HG03442 (cell line): ENCODE results near the gene CDH23.

Experiments used
- ATAC-seq: cut with Tn5 transposase; IDR thresholded peaks from one replicate; pipeline ENCODE4 v1.9.1; 2021; ENCODE audit warnings: mild to moderate bottlenecking, moderate library complexity; ENCODE audit not compliant: unreplicated experiment

Gene CDH23

DNA sequence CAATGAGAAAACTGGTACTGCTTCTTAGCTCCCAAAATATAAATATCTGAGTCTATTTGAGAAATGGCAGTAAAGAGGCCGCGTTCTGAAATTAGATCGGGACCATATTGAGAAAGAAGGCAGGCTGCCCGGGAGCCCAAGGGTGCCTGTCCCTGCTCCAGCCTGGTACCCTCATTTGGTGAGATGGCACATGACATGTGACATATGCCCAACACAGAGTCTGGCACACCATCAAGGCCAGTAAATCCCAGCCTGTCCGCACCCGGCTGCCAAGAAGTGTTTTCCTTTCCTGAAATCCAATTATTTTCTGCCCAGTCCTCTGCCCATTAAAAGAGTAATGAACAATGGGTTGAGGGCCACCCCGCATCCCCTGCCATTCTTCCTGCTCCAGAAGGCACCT lies 66.4 kb downstream of the CDH23 start:
- no peak for ATAC-seq

DNA sequence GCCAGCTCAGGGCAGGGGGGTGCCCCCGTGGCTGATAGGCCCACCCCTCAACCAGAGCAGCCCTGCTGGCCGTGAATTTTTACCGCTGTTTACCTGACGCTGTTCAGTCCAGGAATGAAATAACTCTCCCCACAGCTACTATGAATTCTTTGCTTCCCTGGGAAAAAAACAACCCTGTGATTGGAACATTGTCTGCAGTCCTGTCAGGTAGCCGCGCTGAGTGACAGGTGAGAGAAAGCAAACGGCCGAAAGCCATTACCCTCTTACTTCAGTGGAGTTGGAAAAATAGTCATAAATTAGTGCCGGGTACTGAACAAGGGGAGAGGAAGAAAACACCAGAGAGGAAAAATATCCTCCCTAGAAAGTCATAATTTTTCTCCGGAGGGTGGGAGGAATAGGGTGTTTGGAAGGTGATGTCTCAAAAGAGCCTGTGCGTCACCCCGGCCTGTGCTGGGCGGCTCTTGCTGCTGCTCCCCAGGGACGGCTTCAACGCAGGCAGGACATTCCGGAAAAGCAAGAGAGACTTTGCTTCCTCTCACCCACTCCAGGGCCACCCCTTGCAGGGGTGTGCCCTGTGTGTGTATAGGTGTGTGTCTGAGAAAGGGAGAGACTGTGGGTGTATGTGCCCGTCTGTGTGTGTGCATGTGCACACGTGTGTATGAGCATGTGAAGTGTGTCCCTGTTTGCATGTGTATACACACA lies 69.0 kb downstream of the CDH23 start:
- no peak for ATAC-seq

DNA sequence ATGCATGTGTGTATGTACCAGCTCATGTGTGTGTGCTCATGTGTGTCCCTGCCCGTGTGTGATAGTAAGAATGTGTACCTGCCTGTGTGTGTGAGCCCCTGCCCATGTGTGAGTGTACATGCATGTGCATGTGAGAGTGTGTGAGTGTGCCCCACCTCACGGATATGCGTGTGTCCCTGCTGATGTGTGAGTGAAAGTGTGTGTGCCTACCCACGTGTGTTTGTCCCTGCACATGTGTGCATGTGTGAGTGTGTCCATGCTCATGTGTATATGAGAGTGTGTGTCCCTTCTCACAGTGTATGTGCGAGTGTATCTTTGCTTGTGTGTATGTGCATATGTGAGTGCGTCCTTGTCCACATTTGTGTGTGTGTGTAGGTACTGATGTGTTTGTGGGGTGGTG lies 69.6 kb downstream of the CDH23 start:
- no peak for ATAC-seq

DNA sequence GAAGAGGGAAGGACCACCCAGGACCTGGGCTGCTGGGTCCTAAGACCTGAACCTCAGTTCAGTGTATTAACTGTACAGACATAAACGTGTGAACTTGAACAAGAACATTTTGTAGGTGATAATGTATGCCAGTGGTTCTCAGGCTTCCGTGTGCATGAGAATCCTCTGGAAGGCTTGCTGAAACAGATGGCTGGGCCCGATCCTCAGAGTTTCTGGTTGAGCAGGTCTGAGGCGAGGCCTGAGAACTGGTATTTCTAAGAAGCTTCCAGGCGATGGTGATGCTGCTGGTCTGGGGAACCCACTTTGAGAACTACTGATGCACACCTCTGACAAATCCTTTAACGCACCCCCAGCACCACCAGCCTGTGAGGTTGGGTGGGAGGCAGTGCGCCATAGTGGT lies 70.4 kb downstream of the CDH23 start:
- ATAC-seq = no peak

DNA sequence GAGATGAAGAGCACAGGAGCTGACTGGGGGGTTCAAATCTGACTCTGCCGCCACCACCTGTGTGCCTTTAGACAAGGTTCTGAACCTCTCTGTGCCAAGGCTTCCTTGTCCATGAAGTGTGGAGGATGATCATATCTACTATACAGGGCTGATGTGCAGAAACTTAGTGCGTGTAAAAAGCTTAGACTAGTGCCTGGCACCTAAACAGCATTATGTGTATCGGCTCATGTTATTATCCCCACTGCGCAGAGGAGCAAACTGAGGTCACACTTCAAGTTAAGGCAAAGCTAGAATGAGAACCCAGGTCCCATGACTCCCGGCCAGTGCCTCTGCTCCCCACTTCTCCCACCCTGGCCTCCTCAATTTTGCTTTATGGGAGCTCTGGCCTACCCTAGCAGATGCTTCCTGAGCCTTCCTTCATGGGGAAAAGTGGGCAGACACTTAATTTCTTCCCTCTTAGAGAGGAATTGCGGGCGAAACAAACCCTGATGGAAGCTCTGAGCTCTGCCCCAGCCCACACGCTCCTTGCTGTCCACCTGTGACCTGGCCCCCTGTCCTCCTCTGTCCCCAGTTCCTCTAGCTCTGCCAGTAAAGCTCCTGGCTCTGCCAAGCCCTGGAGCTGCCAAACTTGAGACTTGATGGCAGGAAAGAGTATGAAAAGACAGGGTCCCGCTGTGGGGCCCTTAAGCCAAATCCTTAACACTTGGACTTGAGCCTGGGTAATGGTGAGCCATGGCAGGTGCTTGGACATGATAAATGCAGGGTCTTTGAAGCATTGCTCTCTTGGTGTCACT lies 71.0 kb downstream of the CDH23 start:
- ATAC-seq = no peak

DNA sequence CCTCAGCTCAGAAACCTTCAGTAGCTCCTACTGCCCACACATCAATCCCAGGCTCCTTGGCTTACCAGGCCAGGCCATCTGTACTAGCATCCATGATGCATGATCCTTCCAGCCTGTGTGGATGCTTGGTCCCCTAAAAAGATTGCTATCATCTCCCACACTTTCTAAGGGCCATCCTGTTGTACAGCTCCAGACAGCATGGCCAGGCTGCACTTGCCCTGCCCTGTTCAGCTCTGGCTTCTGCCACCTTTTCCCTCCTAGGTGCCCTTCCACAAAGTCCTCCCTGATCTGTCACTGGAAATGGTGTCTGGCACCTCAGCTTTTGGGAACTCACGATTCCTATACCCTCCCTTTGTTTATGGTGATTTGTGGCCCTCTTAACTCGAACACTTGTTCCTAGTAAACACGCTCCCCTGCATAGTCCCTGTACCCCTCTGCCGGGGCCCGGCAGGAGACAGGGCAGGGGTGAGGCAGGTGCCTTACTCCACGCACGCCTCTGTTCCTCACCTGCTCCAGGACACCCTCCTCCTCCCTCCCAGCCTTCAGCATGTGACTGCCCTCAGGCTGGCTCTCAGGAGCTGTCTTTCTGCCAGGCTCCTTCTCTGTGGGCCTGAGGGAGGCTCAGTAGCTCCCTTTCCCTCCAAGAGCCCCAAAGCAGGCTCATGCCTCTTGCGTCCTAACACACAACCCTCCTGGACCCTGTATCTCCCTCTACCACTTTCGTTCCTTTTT lies 71.8 kb downstream of the CDH23 start:
- ATAC-seq = no peak

DNA sequence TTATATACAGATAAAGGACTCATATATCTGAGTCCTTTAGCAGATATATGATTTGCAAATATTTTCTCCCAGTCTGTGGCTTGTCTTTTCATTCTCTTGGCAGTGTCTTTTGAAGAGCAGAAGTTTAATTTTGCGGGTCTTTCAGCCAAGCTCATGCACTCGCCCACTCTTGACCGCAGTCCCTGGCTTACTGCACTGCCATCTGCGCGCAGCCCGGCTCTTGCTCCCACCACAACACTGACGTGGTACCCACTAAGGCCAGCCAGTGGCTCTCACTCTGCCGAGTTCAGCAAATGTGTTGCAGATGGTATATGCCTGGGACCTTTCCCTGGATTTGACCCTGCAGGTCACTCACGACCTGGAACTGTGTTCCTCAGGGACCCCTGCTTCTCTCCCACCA lies 74.3 kb downstream of the CDH23 start:
- ATAC-seq = no peak

DNA sequence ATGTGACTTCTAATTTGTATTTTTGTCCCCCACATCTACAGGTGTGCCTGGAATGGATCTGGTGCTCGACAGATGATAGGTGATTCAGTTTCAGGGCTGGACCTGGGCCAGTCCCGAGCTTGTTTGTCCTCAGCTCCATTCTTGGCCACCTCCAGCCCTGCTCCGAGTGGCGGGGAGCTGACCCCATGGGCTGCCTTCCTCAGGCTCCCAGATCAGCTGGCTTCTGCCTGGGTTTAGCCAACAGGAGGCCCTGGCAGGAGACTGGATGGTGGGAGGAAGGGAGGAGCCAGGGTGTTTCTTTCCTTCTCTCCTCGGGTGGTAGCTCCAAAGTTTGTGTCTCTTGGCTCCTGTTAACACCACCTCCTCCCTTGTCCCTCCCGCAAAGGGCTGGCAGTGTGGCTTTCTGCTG lies 75.2 kb downstream of the CDH23 start:
- no peak for ATAC-seq

DNA sequence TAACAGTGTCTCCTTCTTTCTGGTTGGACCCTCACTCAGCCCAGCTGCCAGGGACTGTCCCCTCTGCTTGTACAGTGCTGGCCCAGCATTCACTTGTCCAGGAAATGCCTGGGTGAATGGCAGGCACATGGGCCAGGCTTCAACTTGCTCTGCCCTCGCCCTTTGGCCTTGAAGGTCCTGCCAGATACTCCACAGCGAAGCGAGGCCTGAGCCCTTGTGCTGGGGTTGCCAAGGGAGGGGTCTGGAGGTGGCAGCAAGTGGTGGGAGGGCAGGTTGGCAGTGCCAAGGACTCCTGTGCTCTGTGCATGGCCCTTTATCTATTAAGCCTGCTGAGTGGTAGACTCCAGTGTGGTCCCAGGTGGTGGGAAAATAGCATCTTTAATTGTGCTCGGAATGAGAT lies 75.7 kb downstream of the CDH23 start:
- no peak for ATAC-seq

DNA sequence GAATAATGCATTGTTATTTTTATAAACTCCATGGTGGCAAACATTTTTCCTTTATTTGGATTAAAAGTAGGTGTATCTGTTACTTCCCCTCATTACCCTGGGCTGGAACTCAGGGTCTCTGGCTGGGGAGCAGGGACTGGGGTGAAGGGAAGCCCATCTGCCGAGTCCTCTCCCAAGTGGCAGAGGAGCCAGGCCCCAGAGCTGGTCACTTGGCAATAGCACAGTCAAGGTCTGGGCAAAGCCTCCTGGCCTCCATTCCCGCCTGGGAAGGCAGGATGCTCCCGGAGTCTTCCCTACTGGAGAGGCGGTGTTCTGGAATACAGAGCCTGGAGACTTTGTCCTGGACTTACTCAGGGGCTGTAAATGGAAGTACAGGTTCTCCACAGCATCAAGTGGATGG lies 76.2 kb downstream of the CDH23 start:
- no peak for ATAC-seq

DNA sequence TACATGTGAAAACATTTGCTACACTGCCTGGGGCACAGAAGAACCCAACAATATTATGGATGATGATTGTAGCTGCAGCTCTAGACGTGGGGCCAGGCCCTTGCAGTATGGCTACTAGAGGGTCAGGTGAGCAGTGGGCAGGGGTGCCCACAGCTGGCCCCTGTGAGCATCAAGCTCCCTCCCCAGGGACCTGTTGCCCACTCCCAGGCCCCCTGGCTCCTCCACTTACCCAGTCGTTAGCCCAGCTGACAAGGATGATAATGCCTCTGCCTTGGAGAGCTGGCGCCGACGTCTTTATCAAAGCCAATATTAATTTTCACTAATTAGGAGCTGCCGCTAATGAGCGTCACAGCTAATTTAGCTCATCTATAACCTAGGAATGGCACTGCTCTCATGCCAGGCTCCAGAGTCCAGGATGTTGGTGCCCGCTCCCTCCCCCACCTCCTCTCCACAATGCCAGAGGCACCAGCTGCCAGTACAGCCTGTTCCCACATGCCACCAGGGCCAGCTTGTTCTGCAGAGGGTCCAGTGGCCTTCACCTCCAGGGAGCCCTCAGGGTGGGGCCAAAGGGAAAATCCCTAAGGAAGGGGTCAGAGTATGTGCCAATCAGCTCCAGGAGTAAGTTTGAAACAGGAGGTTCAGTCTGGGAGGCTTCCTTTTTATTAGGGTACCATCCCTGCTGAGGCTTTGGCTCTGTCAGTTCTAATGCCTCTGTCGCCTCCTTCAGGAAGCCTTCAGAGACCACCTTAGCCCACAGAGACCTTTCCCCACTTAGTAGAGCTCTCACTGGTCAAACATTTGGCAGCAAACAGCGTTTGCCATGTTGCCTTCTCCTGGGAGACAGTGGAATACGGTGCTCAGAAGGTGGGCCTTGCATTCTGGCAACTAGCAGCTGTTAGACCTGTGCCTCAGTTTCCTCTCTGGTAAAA lies 77.2 kb downstream of the CDH23 start:
- no peak for ATAC-seq

DNA sequence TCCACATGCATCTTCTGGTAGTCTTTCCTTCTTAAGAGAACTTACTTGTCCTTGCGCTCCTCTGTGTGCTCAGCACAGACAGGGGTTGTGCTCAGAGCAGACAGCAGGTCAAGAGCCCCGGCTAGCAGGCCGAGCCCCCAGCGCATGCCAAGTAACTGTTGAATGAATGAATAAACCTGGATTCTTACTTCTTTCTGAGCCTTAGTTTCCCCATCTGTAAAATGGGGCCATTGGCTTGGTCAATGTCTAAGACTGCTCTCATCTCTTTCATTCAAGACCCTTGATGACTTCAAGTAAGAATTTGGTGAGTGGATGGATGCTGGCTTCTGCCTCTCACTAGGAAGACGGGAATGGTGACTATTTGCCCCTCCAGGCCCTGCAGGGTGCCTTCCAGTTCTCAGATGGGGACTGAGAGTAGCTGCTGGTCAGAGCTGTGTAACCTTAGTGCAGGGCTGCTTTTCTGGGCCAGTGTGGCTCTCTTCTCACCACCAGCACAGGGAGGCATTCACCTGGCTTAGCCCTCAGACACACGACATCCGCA lies 78.1 kb downstream of the CDH23 start:
- ATAC-seq = no peak

DNA sequence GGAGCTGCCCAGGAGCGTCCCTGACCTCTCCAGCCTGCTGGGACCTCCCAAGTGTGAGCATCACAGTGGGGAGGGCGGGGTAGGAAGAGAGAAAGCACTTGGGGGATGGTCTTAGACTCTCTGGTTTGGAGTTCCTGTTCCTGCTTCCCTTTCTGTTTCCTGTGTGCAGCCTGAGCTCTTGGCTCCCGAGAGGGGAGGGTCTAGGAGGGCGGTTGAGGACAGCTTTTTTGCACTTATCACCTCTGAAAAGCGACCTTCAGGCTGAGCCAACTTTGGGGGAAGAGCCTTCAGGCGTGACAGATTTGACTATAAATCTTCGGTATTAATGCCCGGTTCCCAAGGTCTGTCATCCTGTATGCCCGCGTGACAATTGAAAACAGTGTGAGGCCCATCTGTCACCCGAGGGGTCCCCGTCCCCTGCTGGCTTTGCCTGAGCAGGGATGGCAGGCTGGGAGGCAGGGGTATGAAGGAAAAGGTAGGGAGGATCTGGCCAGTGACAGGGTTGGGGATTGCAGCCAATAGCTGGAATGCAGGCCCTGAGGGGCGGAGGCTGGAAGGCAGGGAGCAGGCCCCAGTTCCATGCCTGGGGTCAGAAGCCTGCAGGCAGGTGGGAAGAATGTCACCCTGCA lies 78.6 kb downstream of the CDH23 start:
- no peak for ATAC-seq

DNA sequence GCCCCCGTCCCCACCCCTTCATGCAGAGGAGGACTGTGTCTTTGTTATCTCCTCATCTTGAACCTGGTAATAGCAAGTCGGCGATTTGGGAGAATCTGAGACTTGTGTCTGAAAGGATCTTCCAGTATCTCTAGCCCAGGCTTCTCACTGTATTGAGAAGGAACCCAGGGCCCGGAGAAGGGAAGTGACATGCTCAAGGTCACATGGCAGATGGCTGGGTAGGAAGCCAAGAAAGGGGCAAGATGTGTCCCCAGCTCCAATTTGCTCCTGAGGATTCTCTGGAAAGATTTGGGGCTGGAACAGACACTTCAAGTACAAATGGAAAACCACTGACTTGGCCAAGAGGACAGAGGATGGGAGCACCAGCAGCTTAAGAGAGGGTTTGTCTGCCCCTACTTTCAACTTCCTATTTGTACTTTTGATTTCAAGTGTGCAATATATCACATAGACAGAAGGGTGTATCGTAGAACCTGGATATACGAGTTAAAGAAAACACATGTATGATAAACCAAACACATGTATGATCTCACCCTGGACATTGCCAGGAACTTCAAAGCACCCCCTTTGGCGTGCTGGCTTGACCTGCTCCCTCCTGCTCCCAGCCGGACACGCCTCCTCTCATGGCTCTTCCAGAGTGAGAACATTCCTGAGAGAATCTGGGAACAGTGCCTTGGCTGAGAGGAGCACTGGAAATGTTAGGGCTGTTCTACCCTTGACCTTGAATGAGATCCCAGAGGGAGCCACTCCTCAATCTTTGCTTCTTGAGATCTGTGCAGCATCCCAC lies 79.7 kb downstream of the CDH23 start:
- no peak for ATAC-seq

DNA sequence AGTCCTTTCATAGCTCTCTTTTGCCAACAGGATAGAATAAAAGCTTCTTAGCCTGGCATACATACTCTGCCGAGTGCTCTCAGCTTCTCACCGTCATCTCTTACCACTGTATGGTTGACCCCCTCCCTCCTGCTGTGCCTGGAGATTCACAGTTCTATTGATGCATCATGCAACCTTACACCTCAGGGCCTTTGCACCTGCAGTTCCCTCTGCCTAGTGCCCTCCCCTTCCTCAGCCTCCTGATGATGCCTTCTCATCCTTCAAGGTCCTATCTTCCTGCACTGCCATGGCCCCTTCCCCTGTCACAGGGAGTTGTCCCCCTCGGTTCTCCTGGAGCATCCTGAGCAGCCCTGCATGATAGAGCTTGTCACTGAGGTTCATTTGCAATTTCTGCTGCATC lies 81.5 kb downstream of the CDH23 start:
- ATAC-seq = no peak

DNA sequence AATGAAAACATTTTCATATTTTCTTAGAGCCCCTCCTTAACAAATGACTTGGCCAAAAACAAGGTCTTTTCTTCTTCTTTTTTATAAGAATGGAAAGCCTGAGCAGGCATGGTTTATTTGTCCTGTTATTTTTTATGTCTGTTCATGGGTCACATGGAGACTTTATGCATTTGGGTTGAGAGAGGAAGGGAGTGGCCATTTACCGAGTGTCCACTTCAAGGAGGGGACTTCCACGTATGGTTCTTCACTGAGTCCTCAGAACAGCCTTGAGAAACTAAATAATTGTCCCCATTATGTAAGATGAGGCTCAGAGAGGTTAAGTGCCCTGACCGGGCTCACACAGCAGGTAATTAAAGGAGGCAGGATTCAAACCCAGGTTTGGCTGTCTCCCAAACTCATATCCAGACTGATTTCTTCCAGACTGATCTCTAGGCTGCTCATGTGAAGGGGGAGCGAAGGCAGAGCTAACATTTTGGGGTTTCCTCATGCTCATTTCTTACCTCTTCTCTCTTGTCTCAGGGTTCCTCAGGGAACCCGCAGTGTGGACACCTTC lies 82.2 kb downstream of the CDH23 start:
- no peak for ATAC-seq

DNA sequence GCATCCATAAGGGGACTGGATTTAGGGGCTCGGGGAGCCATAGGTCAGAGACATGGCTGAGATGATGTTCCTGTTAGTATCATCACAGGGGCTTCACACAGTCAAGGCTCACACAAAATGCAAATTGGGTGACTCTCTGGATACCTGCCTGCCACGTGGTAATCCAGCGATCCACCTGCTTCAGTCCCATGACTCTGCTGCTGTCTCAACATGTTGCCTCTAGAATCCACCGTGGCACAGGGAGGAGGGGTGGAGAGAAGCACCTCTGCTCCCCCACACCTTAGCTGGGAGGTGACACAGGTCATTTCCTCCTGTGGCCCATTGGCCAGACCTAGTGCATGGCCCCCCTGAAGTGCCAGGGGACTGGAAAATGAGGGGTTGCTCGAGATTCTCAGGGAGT lies 83.1 kb downstream of the CDH23 start:
- ATAC-seq = no peak

DNA sequence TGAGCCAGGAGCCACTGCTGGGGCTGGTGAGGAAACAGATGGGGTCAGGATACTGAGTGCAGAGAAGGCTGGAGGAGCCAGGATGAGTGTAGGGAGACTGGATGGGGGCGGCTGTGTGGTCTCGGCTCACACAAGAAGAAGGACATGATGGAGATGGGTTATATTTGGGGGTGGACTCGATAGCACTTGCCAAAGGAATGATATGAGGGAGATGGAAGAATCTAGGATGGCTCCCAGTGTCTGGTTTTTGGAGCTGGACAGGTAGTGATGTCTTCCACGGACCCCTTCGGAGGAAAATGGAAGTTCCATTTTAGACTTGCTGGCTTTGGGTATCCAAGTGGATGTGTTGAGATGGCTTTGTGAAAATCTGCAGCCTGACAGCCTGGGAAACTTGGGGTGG lies 83.9 kb downstream of the CDH23 start:
- ATAC-seq = no peak
